ENCODE results near the gene C11orf16. TPM values are rescaled to one million over a fixed set of nuclear protein-coding genes. Genes with fewer than 3 reads are reported as not detected.
"Not testable (repeated sequence)": the region's sequence is repeated elsewhere in the genome, so short reads cannot be mapped to it uniquely, and the experiment has no call there.

Gene C11orf16
- total and polyA plus RNA-seq, 2 donors (not counting 3 experiments of a cell fraction or from before 2014, with no cell fraction given) = not detected

GRCh38 chr11:8937159-8937558, 4.4 kb upstream of the C11orf16 start:
- no peak overlapping the region for H3K27ac ChIP-seq (ENCODE audit: insufficient read depth, low read depth, low read length)
- no TSS peak for BruUV-seq (replicated peaks)
- H3K4me2 ChIP-seq (ENCODE audit: insufficient read depth, low read length) = no peak overlapping the region
- no peak for FAIRE-seq
- ChIA-PET POLR2A (no interaction called here), CTCF (interaction anchor here (0.6 to 1.8 kb wide), 2 partner anchors 22 to 25 kb away, joined by 4 to 10 read pairs; no protein-coding TSS in a partner anchor)
- no peak overlapping the region for H3K9ac ChIP-seq (replicated peaks; ENCODE audit: extremely low read depth, insufficient read depth, low read length)
- H3K9me3 ChIP-seq (replicated peaks; ENCODE audit: control insufficient read depth, insufficient read depth, low read length) = no peaks in the 10 kb centered on the region
- TF ChIP-seq POLR2A (IDR thresholded peaks at IDR 0.05; ENCODE audit: low read depth, low read length) = no peak
- no peak for TF ChIP-seq GATA2 (IDR thresholded peaks at IDR 0.05; ENCODE audit: insufficient read depth, insufficient read length, low read depth, low read length)
- TF ChIP-seq FOS (IDR thresholded peaks at IDR 0.05; ENCODE audit: borderline replicate concordance, insufficient read depth, low read length) = no peak
- TF ChIP-seq CTCF (IDR thresholded peaks at IDR 0.05; ENCODE audit: extremely low read depth in 1 of 2, insufficient read depth in 1 of 2, low read depth in 1 of 2, low read length in 2 of 2) = no peak
- TF ChIP-seq EZH2 (IDR thresholded peaks at IDR 0.05; ENCODE audit: borderline replicate concordance, low read depth, low read length, severe bottlenecking) = no peak
- no peak for TF ChIP-seq MYC (IDR thresholded peaks at IDR 0.05; ENCODE audit: low read depth, low read length)
- TF ChIP-seq JUN (IDR thresholded peaks at IDR 0.05; ENCODE audit: borderline replicate concordance, insufficient read depth, insufficient read length, low read depth) = no peak
- no peak overlapping the region for H3K4me3 ChIP-seq (replicated peaks in 1 of 3; ENCODE audit: insufficient read depth in 1 of 3, low read depth in 1 of 3, low read length in 3 of 3)
- no peaks in the 10 kb centered on the region for H3K36me3 ChIP-seq (ENCODE audit: control insufficient read depth in 2 of 2, extremely low read depth in 1 of 2, insufficient read depth in 2 of 2, low read length in 2 of 2)
- dilution Hi-C loops (cut with MboI; ENCODE audit: extremely low pct_ligation_motif_present, low sequenced_read_pairs) = no loop called here
- H3K9me1 ChIP-seq (replicated peaks; ENCODE audit: control insufficient read depth, extremely low read depth, insufficient read depth, low read length) = no peaks in the 10 kb centered on the region
- H2AFZ ChIP-seq (ENCODE audit: low read depth, low read length) = no peak overlapping the region
- H3K79me2 ChIP-seq (ENCODE audit: control insufficient read depth, insufficient read depth, low read length) = no peaks in the 10 kb centered on the region
- peaks cover 7% of the 10 kb centered on the region for H3K4me1 ChIP-seq (ENCODE audit: control insufficient read depth, extremely low read depth, insufficient read depth, low read length)
- no peak for DNase-seq (ENCODE audit: low read depth, low spot score)
- intact Hi-C loops (cut with micrococcal nuclease) = no loop called here
- peaks cover 0 to 4% of the 10 kb centered on the region in 2 experiments for H3K27me3 ChIP-seq (ENCODE audit: control insufficient read depth in 2 of 2, insufficient read depth in 2 of 2, low read length in 2 of 2)
- H4K20me1 ChIP-seq (replicated peaks; ENCODE audit: control insufficient read depth, extremely low read depth, insufficient read depth, low read length) = no peaks in the 10 kb centered on the region

GRCh38 chr11:8935789-8936188, 3.0 kb upstream of the C11orf16 start:
- CTCF ChIA-PET = interaction anchor here (1.0 kb wide), 1 partner anchor 22 kb away, joined by 3 read pairs; no protein-coding TSS in a partner anchor
- H3K4me1 ChIP-seq (ENCODE audit: control insufficient read depth, extremely low read depth, insufficient read depth, low read length); H4K20me1 ChIP-seq (replicated peaks; ENCODE audit: control insufficient read depth, extremely low read depth, insufficient read depth, low read length); H3K27ac ChIP-seq (ENCODE audit: insufficient read depth, low read depth, low read length); H3K9me3 ChIP-seq (replicated peaks; ENCODE audit: control insufficient read depth, insufficient read depth, low read length); POLR2A ChIA-PET; BruUV-seq (replicated peaks); H3K79me2 ChIP-seq (ENCODE audit: control insufficient read depth, insufficient read depth, low read length); FAIRE-seq; H3K27me3 ChIP-seq (ENCODE audit: control insufficient read depth in 2 of 2, insufficient read depth in 2 of 2, low read length in 2 of 2); H3K4me2 ChIP-seq (ENCODE audit: insufficient read depth, low read length); intact Hi-C loops (cut with micrococcal nuclease); dilution Hi-C loops (cut with MboI; ENCODE audit: extremely low pct_ligation_motif_present, low sequenced_read_pairs); H3K4me3 ChIP-seq (replicated peaks in 1 of 3; ENCODE audit: insufficient read depth in 1 of 3, low read depth in 1 of 3, low read length in 3 of 3); H2AFZ ChIP-seq (ENCODE audit: low read depth, low read length); H3K9ac ChIP-seq (replicated peaks; ENCODE audit: extremely low read depth, insufficient read depth, low read length); DNase-seq (ENCODE audit: low read depth, low spot score); H3K36me3 ChIP-seq (ENCODE audit: control insufficient read depth in 2 of 2, extremely low read depth in 1 of 2, insufficient read depth in 2 of 2, low read length in 2 of 2); H3K9me1 ChIP-seq (replicated peaks; ENCODE audit: control insufficient read depth, extremely low read depth, insufficient read depth, low read length): not testable (repeated sequence)
